ENCODE results near the gene CEP104. TPM values are rescaled to one million over a fixed set of nuclear protein-coding genes. Genes with fewer than 3 reads are reported as not detected.

Gene CEP104
- total RNA-seq, 1 donor from 2014 or later: 40.3 TPM

- Mint-ChIP-seq H3K27me3 (ENCODE audit: unreplicated experiment) (peaks cover 12% of the 10 kb centered on the region), H3K36me3 (ENCODE audit: low read depth, unreplicated experiment) (no peaks in the 10 kb centered on the region), H3K27ac (ENCODE audit: unreplicated experiment) (no peak overlapping the region), H3K4me3 (ENCODE audit: unreplicated experiment) (no peak overlapping the region), H3K4me1 (ENCODE audit: unreplicated experiment) (no peaks in the 10 kb centered on the region), H3K9me3 (ENCODE audit: unreplicated experiment) (no peaks in the 10 kb centered on the region)
- TF ChIP-seq, protein P1, sequence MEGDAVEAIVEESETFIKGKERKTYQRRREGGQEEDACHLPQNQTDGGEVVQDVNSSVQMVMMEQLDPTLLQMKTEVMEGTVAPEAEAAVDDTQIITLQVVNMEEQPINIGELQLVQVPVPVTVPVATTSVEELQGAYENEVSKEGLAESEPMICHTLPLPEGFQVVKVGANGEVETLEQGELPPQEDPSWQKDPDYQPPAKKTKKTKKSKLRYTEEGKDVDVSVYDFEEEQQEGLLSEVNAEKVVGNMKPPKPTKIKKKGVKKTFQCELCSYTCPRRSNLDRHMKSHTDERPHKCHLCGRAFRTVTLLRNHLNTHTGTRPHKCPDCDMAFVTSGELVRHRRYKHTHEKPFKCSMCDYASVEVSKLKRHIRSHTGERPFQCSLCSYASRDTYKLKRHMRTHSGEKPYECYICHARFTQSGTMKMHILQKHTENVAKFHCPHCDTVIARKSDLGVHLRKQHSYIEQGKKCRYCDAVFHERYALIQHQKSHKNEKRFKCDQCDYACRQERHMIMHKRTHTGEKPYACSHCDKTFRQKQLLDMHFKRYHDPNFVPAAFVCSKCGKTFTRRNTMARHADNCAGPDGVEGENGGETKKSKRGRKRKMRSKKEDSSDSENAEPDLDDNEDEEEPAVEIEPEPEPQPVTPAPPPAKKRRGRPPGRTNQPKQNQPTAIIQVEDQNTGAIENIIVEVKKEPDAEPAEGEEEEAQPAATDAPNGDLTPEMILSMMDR (IDR thresholded peaks at IDR 0.05; ENCODE audit: unreplicated experiment): no peak
- DNase-seq (ENCODE audit: low spot score): no peak
Observed at GRCh38 chr1:3762151-3762872, 94.7 kb downstream of the CEP104 start.

Other genes starting within 250 kb of the CEP104 start
- 198 TPM for gene MEGF6, start 245.7 kb downstream of the CEP104 start, total RNA-seq (ENCODE audit: unreplicated experiment)
- 35.2 TPM for gene TPRG1L, start 232.2 kb downstream of the CEP104 start, total RNA-seq (ENCODE audit: unreplicated experiment)
- 19.0 TPM for gene WRAP73, start 207.1 kb downstream of the CEP104 start, total RNA-seq (ENCODE audit: unreplicated experiment)
- not detected for gene TP73, start 204.7 kb downstream of the CEP104 start, total RNA-seq (ENCODE audit: unreplicated experiment)
- gene CCDC27, start 104.8 kb downstream of the CEP104 start, total RNA-seq (ENCODE audit: unreplicated experiment): not detected
- 2.1 TPM for gene SMIM1, start 84.5 kb downstream of the CEP104 start, total RNA-seq (ENCODE audit: unreplicated experiment)
- gene LRRC47, start 60.7 kb downstream of the CEP104 start, total RNA-seq (ENCODE audit: unreplicated experiment): 52.2 TPM
- gene DFFB, start 265 bp upstream of the CEP104 start, total RNA-seq (ENCODE audit: unreplicated experiment): 6.8 TPM
- gene C1orf174, start 43.1 kb upstream of the CEP104 start, total RNA-seq (ENCODE audit: unreplicated experiment): 25.6 TPM

All from endothelial cell (in vitro differentiated cells).